Neuron (in vitro differentiated cells): ENCODE measurements around the gene XXYLT1.

ENCODE experiments used
- H2AFZ ChIP-seq: one replicate; pipeline ENCODE4 v1.6.1; 2013; ENCODE audit warnings: low read depth, mild to moderate bottlenecking, inconsistent platforms, low read length, moderate library complexity
- H3K27me3 ChIP-seq: one replicate; pipeline ENCODE4 v1.6.1; 2013; ENCODE audit warnings: low read length; ENCODE audit not compliant: insufficient read depth
- H3K36me3 ChIP-seq: one replicate; pipeline ENCODE4 v1.6.1; 2013; ENCODE audit warnings: low read length; ENCODE audit not compliant: insufficient read depth
- H3K4me1 ChIP-seq: one replicate; pipeline ENCODE4 v1.6.1; 2013; ENCODE audit warnings: low read length; ENCODE audit not compliant: insufficient read depth
- H3K4me3 ChIP-seq: 2 replicates; pipeline ENCODE4 v1.5.1; 2013; ENCODE audit warnings: mild to moderate bottlenecking, low read length, moderate library complexity
- H3K9me3 ChIP-seq: one replicate; pipeline ENCODE4 v1.6.1; 2013; ENCODE audit warnings: low read length

The XXYLT1 gene

DNA sequence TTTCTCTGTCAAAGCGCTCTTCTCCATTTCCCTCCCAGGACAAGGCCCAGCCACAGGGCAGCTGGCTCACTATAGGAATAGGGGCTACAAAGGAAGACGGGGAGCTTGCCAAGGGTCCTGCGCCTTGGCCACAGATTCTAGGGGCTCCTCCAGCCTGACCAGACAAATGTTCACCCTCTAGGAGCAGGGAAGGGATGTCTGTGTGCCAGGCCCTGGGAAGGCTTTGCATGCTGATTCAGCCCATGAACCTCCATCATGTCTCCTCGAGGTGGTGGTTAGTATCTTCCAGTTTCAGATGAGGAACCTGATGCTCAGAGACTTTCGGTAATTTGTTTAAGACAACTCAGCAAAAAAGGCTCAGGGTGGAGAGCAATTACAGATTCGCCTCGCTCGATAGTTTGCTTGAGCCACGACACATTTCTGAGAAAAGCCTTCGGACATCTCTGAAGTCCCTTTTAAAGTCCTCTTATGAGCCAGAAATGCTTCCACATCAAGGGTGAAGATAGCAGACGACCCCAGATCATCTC is 110.0 kb downstream of the XXYLT1 start:
- H3K9me3 ChIP-seq: no peaks in the 10 kb centered on the region
- peaks cover 10% of the 10 kb centered on the region for H3K4me1 ChIP-seq
- no peaks in the 10 kb centered on the region for H3K36me3 ChIP-seq
- no peaks in the 10 kb centered on the region for H3K27me3 ChIP-seq
- no peak overlapping the region for H2AFZ ChIP-seq
- no peak overlapping the region for H3K4me3 ChIP-seq

DNA sequence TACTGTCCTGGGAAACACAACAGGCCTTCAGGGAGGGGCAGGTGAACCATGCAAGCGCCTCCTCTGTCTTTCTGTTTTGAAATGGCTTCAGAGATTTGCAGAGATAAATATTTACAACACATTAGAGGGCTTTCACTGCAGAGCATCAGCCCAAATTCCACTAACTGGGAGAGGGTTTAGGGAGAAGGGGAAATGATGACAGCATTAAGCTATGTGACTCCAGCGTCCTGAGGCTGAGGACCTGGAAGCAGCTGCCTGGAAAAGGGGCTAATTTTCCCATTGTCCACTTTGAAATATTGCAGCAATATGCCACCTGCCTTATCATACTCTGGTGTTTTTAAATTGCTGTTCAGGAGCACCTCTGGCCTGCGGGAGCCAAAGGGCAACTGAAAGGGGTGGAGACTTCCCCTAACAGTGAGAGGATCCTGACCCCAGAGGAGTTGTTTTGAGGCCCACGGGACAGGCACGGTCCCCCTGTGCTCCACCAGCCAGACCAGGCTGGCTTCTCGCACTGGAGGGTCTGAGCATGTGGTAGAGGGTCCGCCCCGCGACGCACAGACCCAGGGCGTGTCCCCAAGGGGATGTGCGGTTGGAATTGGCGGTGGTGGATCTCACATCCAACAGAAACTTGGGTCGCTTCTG is 110.6 kb downstream of the XXYLT1 start:
- no peaks in the 10 kb centered on the region for H3K27me3 ChIP-seq
- no peak overlapping the region for H2AFZ ChIP-seq
- no peaks in the 10 kb centered on the region for H3K9me3 ChIP-seq
- H3K36me3 ChIP-seq: no peaks in the 10 kb centered on the region
- peaks cover 10% of the 10 kb centered on the region for H3K4me1 ChIP-seq
- H3K4me3 ChIP-seq: no peak overlapping the region

DNA sequence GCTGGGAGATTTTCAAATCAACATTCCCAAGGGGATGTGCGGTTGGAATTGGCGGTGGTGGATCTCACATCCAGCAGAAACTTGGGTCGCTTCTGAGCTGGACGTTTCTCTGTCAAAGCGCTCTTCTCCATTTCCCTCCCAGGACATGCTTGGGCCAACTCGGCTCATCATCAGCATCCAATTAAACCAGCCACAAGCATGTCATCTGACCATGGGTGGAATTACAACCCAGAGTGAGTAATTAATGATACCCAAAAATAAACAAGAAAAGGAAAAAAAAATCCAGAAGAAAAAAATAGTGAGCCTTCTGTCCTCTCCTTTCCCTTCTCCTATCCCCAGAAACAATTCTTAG is 111.2 kb downstream of the XXYLT1 start:
- Histone ChIP-seq H3K36me3 (peaks cover 4% of the 10 kb centered on the region), H2AFZ (no peak overlapping the region), H3K4me1 (peaks cover 13% of the 10 kb centered on the region), H3K4me3 (no peak overlapping the region), H3K9me3 (no peaks in the 10 kb centered on the region), H3K27me3 (no peaks in the 10 kb centered on the region)

DNA sequence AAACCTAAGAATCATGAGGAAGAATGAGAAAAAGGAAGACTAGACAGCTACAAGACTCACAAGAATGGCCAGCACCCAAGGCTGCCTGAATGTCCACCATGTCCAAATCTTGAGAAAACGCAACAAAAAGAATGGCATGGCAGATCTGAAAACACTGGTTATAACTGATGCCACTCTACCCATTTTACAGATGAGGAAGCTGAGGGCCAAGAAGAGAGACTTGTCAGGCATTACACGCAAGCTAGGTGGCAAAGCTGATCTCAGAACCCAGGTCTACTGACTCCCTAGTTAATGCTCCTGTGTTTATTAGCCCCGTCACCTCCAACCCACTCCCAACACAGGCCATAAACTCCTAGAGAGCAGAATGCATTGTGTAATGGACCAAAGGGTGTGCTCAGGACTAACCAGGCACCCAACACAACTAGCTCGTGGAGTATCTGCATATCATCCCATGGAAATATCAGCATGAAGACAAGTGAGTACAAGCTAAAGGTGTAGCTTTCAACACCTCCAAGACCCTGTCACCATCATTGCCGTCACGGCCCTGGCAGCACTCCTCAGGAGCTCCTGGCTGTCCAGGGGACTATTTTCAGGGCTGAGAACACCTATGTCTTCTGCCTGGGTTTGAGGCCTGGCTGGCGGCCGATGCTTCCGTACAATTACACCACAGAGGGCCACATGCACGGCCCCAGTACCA is 111.7 kb downstream of the XXYLT1 start:
- Histone ChIP-seq H2AFZ (no peak overlapping the region), H3K36me3 (peaks cover 4% of the 10 kb centered on the region), H3K4me3 (no peak overlapping the region), H3K27me3 (no peaks in the 10 kb centered on the region), H3K4me1 (peaks cover 13% of the 10 kb centered on the region), H3K9me3 (no peaks in the 10 kb centered on the region)

DNA sequence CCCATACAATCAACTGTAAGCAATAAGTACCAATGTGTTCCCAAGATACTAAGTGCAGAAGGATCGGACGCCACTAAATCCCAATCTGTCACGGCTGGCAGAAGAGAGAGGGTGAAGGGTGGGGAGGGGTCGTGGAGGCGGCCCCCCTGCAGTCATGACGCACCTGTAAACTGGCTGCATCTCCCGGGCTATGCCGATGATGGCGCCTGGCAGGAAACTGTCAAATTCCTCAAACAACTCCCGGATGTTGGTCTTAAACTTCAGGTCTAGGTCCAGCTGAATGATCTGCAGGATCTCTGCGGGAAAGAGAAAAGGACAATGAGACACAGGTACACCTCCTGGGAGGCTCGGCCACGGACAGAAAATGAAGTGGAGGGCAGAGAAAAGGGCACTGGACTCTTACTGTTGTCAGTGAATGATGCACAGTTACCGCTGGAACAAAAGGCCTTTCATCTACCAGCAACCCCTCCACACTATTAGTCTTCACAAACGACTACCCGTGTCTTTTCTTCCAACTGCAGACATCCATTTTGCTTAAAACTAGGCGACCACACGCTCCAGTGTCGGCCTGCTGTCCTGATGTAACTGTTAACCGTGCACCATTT is 114.6 kb downstream of the XXYLT1 start:
- Histone ChIP-seq H3K36me3 (peaks cover 4% of the 10 kb centered on the region), H3K27me3 (no peaks in the 10 kb centered on the region), H3K4me3 (no peak overlapping the region), H3K4me1 (peaks cover 28% of the 10 kb centered on the region), H2AFZ (no peak overlapping the region), H3K9me3 (no peaks in the 10 kb centered on the region)

DNA sequence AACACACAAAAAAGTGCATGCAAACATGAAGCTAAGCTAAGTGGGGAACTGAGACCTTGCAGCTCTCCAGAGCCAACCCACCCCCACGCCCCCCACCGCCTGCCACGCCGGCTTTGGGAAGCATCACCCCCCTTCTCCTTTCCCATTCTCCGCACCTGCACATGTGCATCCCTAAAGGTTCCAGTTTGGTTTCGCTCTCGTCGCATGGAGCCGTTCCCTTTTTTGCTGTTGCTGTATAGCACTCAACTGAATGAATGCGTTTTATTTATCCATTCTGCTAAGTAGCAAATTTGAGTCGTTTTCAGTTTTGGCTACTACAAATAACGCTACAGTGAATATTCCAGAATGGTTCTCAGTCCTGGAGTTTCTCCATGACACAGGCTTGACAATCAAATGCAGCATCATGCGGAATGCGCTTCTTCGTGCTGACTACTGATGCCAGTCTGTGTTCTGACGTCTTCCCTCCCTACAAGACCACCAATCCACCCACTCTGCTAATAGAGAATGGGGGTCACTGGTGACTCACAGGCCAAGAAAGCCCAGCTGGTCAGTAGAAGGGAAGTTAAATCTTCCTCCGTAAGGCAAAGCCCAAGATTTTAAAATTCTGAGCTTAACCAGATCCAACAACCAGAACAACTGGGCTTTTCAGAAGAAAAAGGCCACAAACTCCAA is 115.3 kb downstream of the XXYLT1 start:
- H3K9me3 ChIP-seq: no peaks in the 10 kb centered on the region
- peaks cover 4% of the 10 kb centered on the region for H3K36me3 ChIP-seq
- peaks cover 29% of the 10 kb centered on the region for H3K4me1 ChIP-seq
- H3K4me3 ChIP-seq: no peak overlapping the region
- no peak overlapping the region for H2AFZ ChIP-seq
- no peaks in the 10 kb centered on the region for H3K27me3 ChIP-seq

DNA sequence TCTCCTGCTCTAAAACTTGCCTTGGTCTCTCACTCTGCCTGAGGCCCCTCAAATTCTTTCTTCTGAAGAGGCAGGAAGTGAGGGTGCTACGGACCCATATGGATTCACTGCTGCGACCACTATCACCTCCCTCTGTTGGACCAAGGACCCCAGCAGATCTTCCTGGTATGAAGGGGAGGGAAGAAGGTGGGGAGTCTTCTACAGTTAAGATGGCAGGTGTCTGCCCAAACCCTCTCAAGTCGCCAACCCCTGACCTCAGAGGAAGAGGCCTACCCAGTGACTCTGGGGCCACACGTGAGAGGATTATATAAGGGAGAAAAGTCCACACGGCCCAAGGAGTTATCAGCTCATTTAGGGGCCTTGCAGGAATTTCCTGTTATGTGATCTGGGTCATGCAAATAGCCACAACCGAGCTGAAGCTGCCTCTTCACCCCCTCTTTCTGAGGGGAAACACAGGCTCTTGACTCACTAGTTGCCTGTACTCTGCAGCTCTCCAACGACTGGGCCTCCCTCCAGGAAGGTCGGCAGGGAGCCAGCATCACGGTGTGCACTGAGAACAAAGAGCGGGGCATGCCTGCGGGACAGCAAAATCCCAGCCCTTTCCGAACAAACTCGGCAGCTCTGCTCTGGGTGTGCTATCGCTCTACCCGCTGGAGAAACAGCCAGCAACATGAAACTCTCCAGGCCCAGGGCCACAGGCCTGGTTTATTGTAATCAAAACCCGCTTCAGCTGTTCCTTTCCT is 116.0 kb downstream of the XXYLT1 start:
- peaks cover 29% of the 10 kb centered on the region for H3K4me1 ChIP-seq
- H2AFZ ChIP-seq: no peak overlapping the region

DNA sequence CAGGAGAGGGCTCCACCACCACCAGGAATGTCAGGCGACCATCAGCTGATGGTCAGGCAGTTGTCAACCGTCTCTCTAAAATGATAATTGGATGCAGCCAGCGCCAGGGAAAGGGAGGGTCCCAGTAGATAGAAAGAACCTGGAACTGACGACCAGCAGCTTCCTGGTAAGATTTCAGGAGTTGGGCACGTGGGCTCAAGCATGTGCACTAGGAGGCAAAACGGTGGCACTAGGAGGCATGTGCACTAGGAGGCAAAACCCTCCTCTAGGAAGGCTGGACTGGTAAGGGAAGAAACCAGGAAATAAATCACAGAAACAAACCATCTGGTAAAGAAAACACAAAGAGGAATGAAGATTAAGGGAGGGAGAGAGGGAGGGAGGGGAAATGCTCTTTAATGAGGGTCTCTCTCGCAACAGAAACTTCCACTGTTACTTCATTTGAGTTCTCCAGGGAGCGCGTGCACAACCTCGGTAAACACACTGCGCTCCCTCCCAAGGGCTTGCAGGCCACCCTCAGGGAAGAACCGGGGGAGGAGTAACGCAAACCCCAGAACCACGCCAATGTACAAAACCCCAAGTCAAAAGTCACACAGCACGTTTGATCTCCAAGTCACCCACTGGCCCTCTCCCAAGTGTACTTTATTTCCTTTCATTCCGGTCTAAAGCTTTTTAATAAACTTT is 116.7 kb downstream of the XXYLT1 start:
- Histone ChIP-seq H3K36me3 (peaks cover 4% of the 10 kb centered on the region), H3K9me3 (no peaks in the 10 kb centered on the region), H3K4me1 (peaks cover 32% of the 10 kb centered on the region), H3K4me3 (no peak overlapping the region), H2AFZ (no peak overlapping the region), H3K27me3 (no peaks in the 10 kb centered on the region)

More for the DNA sequence above, 116.0 kb downstream of the XXYLT1 start:
- Histone ChIP-seq H3K27me3 (no peaks in the 10 kb centered on the region), H3K9me3 (no peaks in the 10 kb centered on the region), H3K4me3 (no peak overlapping the region), H3K36me3 (peaks cover 4% of the 10 kb centered on the region)

DNA sequence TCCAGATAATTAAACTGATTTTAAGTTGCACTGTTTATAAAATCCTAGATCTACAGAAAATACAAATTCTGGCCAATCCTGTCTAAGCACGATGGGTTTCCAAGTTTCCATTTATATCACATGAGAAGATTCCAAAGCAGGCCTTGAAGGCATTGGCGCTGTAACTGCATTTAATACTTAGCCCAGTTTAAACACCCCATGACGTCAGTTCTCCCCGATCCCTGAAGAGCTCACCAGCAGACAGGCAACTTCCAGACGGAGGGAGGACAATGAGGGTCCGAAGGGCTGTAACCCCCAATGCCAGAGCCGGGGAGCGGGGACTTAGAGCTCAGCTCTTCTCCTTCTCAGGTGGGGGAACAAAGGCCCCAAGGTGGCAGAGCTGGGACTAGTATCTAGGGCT is 117.3 kb downstream of the XXYLT1 start:
- Histone ChIP-seq H3K36me3 (peaks cover 4% of the 10 kb centered on the region), H3K9me3 (no peaks in the 10 kb centered on the region), H2AFZ (no peak overlapping the region), H3K27me3 (no peaks in the 10 kb centered on the region), H3K4me3 (no peak overlapping the region), H3K4me1 (peaks cover 36% of the 10 kb centered on the region)

DNA sequence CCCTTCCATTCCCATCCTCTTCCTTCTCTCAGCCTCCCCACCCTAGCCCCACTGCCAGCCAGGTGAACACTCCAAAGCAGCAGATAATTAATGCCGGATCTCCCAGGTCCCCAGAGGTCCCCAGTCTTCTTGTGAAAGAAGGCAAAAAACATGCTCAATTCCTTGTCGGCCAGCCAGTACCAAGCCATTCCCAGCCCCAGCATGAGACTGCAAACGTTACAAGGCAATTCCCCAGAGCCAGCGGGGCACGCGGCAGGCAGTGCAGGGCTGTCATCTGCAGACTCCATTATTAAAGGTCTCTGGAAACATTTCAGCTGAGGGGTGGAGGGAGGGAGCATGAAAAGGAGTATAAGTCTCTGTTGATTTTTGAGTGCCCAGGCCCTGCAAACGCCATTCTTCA is 117.8 kb downstream of the XXYLT1 start:
- Histone ChIP-seq H3K9me3 (no peaks in the 10 kb centered on the region), H3K27me3 (no peaks in the 10 kb centered on the region), H3K36me3 (peaks cover 4% of the 10 kb centered on the region), H3K4me3 (no peak overlapping the region), H2AFZ (no peak overlapping the region), H3K4me1 (peaks cover 40% of the 10 kb centered on the region)

DNA sequence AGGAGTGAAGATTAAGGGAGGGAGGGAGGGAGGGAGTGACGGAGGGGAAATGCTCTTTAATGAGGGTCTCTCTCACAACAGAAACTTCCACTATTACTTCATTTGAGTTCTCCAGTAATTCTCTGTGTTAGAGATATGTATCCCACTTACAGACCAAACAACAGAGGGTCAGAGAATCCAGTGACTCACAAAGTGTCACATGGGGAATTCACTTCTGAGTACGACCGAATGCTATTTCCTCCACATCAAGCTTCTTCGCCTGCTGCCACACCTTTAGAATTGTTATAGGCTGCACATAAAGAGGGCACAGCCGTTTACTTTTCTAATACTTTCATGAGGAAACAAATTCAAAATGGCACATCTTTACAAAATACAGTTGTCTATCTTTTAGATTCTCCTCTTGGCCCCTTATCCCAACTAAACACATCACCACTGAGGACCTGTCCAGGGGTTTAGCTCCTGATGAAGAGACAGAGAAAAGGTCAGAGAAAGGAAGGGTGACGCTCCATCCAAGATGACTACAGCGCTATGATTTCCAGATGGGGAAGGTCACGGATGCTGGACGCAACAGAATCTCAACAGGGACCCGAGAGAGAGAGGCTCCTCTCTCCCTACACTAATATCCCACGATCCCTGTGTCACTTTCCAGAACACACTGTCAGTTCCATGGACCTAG is 119.0 kb downstream of the XXYLT1 start:
- peaks cover 40% of the 10 kb centered on the region for H3K4me1 ChIP-seq

DNA sequence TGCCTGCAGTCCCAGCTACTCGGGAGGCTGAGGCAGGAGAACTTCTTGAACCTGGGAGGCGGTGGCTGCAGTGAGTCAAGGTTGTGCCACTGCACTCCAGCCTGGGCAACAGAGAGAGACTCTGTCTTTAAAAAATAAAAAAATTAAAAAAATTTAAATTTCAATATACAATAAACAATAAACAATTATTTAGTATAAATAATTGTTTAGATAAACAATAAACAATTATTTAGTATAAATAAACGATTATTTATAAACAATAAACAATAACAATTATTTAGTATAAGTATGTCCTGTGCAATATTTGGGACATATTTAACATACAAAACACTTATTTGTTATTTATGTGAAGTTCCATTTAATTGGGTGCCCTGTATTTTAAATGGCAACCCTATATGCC is 119.6 kb downstream of the XXYLT1 start:
- Histone ChIP-seq H3K27me3 (no peaks in the 10 kb centered on the region), H2AFZ (no peak overlapping the region), H3K4me3 (no peak overlapping the region), H3K9me3 (no peaks in the 10 kb centered on the region), H3K36me3 (peaks cover 4% of the 10 kb centered on the region), H3K4me1 (peaks cover 37% of the 10 kb centered on the region)

More for the DNA sequence above, 119.0 kb downstream of the XXYLT1 start:
- Histone ChIP-seq H2AFZ (no peak overlapping the region), H3K4me3 (no peak overlapping the region), H3K27me3 (no peaks in the 10 kb centered on the region), H3K9me3 (no peaks in the 10 kb centered on the region), H3K36me3 (peaks cover 4% of the 10 kb centered on the region)
